Measurements from ENCODE around the gene SLC35E1. TPM values are rescaled to one million over a fixed set of nuclear protein-coding genes. Genes with fewer than 3 reads are reported as not detected.
A peak's percentile ranks its signal among the peaks of the same experiment; 100 is the strongest.

SLC35E1 gene
- total and polyA plus RNA-seq, 2 of the 13 experiments (the other 11 are each of a cell fraction or from before 2014, with no cell fraction given) = 21.2 to 46.5 TPM

- TF ChIP-seq IRX3 (CRISPR knock-in tag; IDR thresholded peaks at IDR 0.05; ENCODE audit: borderline replicate concordance, low read depth) (0 out of 2 replicates have a peak, but pooled peaks have one; percentile 70), ZNF430 (CRISPR knock-in tag; IDR thresholded peaks at IDR 0.05) (0 out of 2 replicates have a peak, but pooled peaks have one; percentile 30), NKX3-1 (CRISPR knock-in tag; IDR thresholded peaks at IDR 0.05) (no peak), SP1 (IDR thresholded peaks at IDR 0.05) (no peak), SP1 (CRISPR knock-in tag; IDR thresholded peaks at IDR 0.05) (peak; percentile 31), ZEB1 (IDR thresholded peaks at IDR 0.05; ENCODE audit: insufficient replicate concordance, low read depth) (no peak), TRIM24 (CRISPR knock-in tag; IDR thresholded peaks at IDR 0.05) (no peak), ZNF580 (CRISPR knock-in tag; IDR thresholded peaks at IDR 0.05; ENCODE audit: borderline replicate concordance, low read depth) (no peak; the same call in 1 of the 2 replicates), ZNF224 (CRISPR knock-in tag; IDR thresholded peaks at IDR 0.05) (peak; percentile 72), HOXD1 (CRISPR knock-in tag; IDR thresholded peaks at IDR 0.05) (peak; percentile 25; the same call in 1 of the 2 replicates), SOX5 (CRISPR knock-in tag; IDR thresholded peaks at IDR 0.05; ENCODE audit: borderline replicate concordance) (no peak), ZNF646 (CRISPR knock-in tag; IDR thresholded peaks at IDR 0.05) (no peak), SALL1 (CRISPR knock-in tag; IDR thresholded peaks at IDR 0.05) (0 out of 2 replicates have a peak, but pooled peaks have one; percentile 48), ZKSCAN8 (CRISPR knock-in tag; IDR thresholded peaks at IDR 0.05; ENCODE audit: borderline replicate concordance) (0 out of 2 replicates have a peak, but pooled peaks have one; percentile 18), THAP11 (CRISPR knock-in tag; IDR thresholded peaks at IDR 0.05) (peak; percentile 96), REL (CRISPR knock-in tag; conservative IDR thresholded peaks at IDR 0.05) (peak; percentile 57; the same call in 1 of the 2 replicates)
- TF ChIP-seq, protein P1, sequence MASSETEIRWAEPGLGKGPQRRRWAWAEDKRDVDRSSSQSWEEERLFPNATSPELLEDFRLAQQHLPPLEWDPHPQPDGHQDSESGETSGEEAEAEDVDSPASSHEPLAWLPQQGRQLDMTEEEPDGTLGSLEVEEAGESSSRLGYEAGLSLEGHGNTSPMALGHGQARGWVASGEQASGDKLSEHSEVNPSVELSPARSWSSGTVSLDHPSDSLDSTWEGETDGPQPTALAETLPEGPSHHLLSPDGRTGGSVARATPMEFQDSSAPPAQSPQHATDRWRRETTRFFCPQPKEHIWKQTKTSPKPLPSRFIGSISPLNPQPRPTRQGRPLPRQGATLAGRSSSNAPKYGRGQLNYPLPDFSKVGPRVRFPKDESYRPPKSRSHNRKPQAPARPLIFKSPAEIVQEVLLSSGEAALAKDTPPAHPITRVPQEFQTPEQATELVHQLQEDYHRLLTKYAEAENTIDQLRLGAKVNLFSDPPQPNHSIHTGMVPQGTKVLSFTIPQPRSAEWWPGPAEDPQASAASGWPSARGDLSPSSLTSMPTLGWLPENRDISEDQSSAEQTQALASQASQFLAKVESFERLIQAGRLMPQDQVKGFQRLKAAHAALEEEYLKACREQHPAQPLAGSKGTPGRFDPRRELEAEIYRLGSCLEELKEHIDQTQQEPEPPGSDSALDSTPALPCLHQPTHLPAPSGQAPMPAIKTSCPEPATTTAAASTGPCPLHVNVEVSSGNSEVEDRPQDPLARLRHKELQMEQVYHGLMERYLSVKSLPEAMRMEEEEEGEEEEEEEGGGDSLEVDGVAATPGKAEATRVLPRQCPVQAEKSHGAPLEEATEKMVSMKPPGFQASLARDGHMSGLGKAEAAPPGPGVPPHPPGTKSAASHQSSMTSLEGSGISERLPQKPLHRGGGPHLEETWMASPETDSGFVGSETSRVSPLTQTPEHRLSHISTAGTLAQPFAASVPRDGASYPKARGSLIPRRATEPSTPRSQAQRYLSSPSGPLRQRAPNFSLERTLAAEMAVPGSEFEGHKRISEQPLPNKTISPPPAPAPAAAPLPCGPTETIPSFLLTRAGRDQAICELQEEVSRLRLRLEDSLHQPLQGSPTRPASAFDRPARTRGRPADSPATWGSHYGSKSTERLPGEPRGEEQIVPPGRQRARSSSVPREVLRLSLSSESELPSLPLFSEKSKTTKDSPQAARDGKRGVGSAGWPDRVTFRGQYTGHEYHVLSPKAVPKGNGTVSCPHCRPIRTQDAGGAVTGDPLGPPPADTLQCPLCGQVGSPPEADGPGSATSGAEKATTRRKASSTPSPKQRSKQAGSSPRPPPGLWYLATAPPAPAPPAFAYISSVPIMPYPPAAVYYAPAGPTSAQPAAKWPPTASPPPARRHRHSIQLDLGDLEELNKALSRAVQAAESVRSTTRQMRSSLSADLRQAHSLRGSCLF (CRISPR knock-in tag; IDR thresholded peaks at IDR 0.05; ENCODE audit: borderline replicate concordance) = 0 out of 2 replicates have a peak, but pooled peaks have one; percentile 21
These were observed 29.9 kb downstream of the SLC35E1 start, which contains the start of gene CHERP (continued) for GRCh38 chr19:16542045-16542909.

Measured in HepG2 (cell line).